ENCODE results near the gene SPANXN2. TPM values are rescaled to one million over a fixed set of nuclear protein-coding genes. Genes with fewer than 3 reads are reported as not detected.

The SPANXN2 gene
- total and polyA plus RNA-seq, 2 of the 4 experiments (the other 2 are of a cell fraction): not detected

DNA sequence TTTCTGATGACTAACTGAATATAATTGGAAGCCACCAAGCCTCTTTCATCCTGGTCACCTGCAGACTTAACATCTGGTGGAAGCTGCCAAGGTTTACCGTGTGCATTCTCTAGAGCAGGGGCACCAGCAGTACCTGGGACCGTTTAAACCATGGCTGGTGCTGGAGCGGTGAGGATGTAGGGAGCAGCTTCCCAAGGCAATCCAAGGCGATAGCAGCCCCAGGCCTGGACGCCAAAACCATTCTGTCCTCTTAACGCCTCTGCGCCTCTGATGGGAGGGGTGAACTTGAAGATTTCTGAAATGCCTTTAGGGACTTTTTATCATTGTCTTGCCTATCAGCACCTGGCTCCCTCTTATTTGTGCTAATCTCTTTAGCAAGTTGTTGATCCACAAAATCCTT, 37.3 kb upstream of the SPANXN2 start:
- Histone ChIP-seq H3K9ac (ENCODE audit: low read depth, low read length) (no peak overlapping the region), H3K79me1 (ENCODE audit: low read depth in 1 of 2, low read length in 2 of 2) (no peaks in the 10 kb centered on the region), H2BK15ac (ENCODE audit: low read depth, low read length) (no peak overlapping the region), H4K91ac (ENCODE audit: insufficient read depth, low read depth, low read length) (no peak overlapping the region), H3K4me1 (ENCODE audit: control insufficient read depth, insufficient read depth, low read length) (no peaks in the 10 kb centered on the region), H2AK9ac (replicated peaks; ENCODE audit: low read depth, low read length, poor library complexity) (no peak overlapping the region), H4K5ac (ENCODE audit: low read depth, low read length) (no peak overlapping the region), H3K56ac (ENCODE audit: extremely low read depth, insufficient read depth, low read length) (no peak overlapping the region), H3K14ac (replicated peaks; ENCODE audit: low read depth, low read length) (no peak overlapping the region), H3K36me3 (ENCODE audit: control insufficient read depth, insufficient read depth, low read length) (no peaks in the 10 kb centered on the region), H3K4ac (ENCODE audit: low read depth, low read length) (no peak overlapping the region), H3K9me1 (ENCODE audit: insufficient read depth, low read length) (no peaks in the 10 kb centered on the region), H2BK5ac (ENCODE audit: low read depth, low read length, poor library complexity, severe bottlenecking) (no peak overlapping the region), H3K27ac (ENCODE audit: insufficient read depth, low read length) (no peak overlapping the region), H3K9me3 (ENCODE audit: control insufficient read depth, insufficient read depth, low read length) (peaks cover 13% of the 10 kb centered on the region), H3K18ac (ENCODE audit: low read depth, low read length) (no peak overlapping the region), H3K23ac (ENCODE audit: low read depth, low read length) (no peak overlapping the region), H3K27me3 (ENCODE audit: control insufficient read depth, insufficient read depth, low read length) (no peaks in the 10 kb centered on the region), H4K8ac (ENCODE audit: low read depth in 2 of 2, low read length in 2 of 2) (no peak overlapping the region), H3K4me2 (ENCODE audit: low read depth, low read length) (no peak overlapping the region), H3K4me3 (ENCODE audit: insufficient read depth, low read depth, low read length) (no peak overlapping the region), H2BK120ac (ENCODE audit: low read depth, low read length) (no peak overlapping the region), H4K20me1 (ENCODE audit: insufficient read depth, low read length) (no peaks in the 10 kb centered on the region), H2AK5ac (ENCODE audit: low read depth, low read length) (no peak overlapping the region), H2AFZ (replicated peaks; ENCODE audit: low read length, poor library complexity) (no peak overlapping the region), H2BK20ac (ENCODE audit: low read depth, low read length) (no peak overlapping the region)
- no peak for TF ChIP-seq RAD21 (IDR thresholded peaks at IDR 0.05; ENCODE audit: low read length)
- TF ChIP-seq FOS (IDR thresholded peaks at IDR 0.05; ENCODE audit: low read depth, low read length): no peak
- TF ChIP-seq RCOR1 (IDR thresholded peaks at IDR 0.05; ENCODE audit: insufficient replicate concordance, low read length): no peak
- no peak for TF ChIP-seq BHLHE40 (IDR thresholded peaks at IDR 0.05; ENCODE audit: low read depth, low read length)
- TF ChIP-seq, protein P1, sequence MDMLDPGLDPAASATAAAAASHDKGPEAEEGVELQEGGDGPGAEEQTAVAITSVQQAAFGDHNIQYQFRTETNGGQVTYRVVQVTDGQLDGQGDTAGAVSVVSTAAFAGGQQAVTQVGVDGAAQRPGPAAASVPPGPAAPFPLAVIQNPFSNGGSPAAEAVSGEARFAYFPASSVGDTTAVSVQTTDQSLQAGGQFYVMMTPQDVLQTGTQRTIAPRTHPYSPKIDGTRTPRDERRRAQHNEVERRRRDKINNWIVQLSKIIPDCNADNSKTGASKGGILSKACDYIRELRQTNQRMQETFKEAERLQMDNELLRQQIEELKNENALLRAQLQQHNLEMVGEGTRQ (IDR thresholded peaks at IDR 0.05; ENCODE audit: low read depth, low read length): no peak
- TF ChIP-seq, protein P2, sequence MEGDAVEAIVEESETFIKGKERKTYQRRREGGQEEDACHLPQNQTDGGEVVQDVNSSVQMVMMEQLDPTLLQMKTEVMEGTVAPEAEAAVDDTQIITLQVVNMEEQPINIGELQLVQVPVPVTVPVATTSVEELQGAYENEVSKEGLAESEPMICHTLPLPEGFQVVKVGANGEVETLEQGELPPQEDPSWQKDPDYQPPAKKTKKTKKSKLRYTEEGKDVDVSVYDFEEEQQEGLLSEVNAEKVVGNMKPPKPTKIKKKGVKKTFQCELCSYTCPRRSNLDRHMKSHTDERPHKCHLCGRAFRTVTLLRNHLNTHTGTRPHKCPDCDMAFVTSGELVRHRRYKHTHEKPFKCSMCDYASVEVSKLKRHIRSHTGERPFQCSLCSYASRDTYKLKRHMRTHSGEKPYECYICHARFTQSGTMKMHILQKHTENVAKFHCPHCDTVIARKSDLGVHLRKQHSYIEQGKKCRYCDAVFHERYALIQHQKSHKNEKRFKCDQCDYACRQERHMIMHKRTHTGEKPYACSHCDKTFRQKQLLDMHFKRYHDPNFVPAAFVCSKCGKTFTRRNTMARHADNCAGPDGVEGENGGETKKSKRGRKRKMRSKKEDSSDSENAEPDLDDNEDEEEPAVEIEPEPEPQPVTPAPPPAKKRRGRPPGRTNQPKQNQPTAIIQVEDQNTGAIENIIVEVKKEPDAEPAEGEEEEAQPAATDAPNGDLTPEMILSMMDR (conservative IDR thresholded peaks at IDR 0.05; ENCODE audit: low read depth, low read length): no peak
- no peak for TF ChIP-seq MAZ (IDR thresholded peaks at IDR 0.05; ENCODE audit: borderline replicate concordance, low read depth, low read length)
- TF ChIP-seq CHD1 (IDR thresholded peaks at IDR 0.05; ENCODE audit: low read depth, low read length): no peak
- no peak for TF ChIP-seq SMC3 (IDR thresholded peaks at IDR 0.05; ENCODE audit: low read depth, low read length)
- no peak for TF ChIP-seq RFX5 (IDR thresholded peaks at IDR 0.05; ENCODE audit: low read depth, low read length)
- TF ChIP-seq, protein P3, sequence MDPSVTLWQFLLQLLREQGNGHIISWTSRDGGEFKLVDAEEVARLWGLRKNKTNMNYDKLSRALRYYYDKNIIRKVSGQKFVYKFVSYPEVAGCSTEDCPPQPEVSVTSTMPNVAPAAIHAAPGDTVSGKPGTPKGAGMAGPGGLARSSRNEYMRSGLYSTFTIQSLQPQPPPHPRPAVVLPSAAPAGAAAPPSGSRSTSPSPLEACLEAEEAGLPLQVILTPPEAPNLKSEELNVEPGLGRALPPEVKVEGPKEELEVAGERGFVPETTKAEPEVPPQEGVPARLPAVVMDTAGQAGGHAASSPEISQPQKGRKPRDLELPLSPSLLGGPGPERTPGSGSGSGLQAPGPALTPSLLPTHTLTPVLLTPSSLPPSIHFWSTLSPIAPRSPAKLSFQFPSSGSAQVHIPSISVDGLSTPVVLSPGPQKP (IDR thresholded peaks at IDR 0.05; ENCODE audit: borderline replicate concordance, low read depth, low read length): no peak
- no peak for TF ChIP-seq CEBPB (IDR thresholded peaks at IDR 0.05; ENCODE audit: low read depth, low read length)
- no peak for TF ChIP-seq NFE2L2 (IDR thresholded peaks at IDR 0.05; ENCODE audit: low read depth, low read length)
- no peak for TF ChIP-seq POLR2A (IDR thresholded peaks at IDR 0.05; ENCODE audit: low read depth, low read length)
- TF ChIP-seq MXI1 (IDR thresholded peaks at IDR 0.05; ENCODE audit: borderline replicate concordance, low read depth, low read length): no peak
- TF ChIP-seq MAFK (IDR thresholded peaks at IDR 0.05; ENCODE audit: low read depth, low read length): no peak
- DNase-seq (no peak), ATAC-seq (ENCODE audit: low read depth) (no peak)
- BruUV-seq (replicated peaks): no TSS peak
- intact Hi-C loops (cut with micrococcal nuclease) (no loop called here), dilution Hi-C loops (cut with HindIII; ENCODE audit: low sequenced_read_pairs, unreplicated experiment) (no loop called here), in situ Hi-C loops (cut with MboI; ENCODE audit: low sequenced_read_pairs) (no loop called here)
- ChIA-PET CTCF (no interaction called here), POLR2A (ENCODE audit: unreplicated experiment) (no interaction called here)
- 61% methylated on average over 3 of the region's 7 CpGs; no CpG with 5 or more reads in 1 of the 2 experiments for WGBS, 2 experiments (ENCODE audit: extremely low coverage in 2 of 2, insufficient read length in 1 of 2)

Measured in IMR-90 (cell line).